Measurements from ENCODE around the gene ST3GAL5. TPM values are rescaled to one million over a fixed set of nuclear protein-coding genes. Genes with fewer than 3 reads are reported as not detected.

The ST3GAL5 gene
- polyA plus RNA-seq, 1 of the 3 experiments (the other 2 are of a cell fraction): 37.6 TPM

DNA sequence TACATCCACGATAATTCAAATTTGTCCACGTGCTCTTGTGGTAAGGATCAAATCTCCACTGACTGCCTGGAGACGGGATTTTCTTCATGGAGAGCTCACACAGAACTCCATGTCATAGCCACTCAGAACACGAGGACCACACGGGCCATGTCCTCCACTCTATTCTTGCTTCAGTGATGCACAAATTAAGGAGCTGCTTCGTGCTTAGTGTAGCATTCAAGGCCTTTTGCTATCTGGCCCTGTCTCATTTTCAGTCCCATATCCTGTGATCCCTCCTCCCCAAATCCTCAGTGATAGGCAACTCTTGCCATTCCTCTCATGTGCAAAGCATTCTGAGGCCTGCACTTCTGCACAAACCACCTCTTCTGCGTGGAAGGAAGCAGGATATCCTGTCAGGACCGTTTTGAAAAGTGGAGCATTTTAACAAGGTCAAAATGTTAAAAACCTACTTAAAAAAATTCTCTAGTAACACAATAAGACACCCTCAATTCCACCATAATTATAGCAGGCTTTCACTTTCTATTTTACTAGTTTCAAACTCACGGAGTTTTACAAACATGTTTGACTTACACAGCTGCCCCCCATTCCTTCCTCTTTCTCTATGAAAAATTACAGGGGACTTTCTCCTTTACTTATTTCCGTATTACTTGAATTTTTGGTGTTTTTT, 35.2 kb downstream of the ST3GAL5 start:
- H4K20me1 ChIP-seq (ENCODE audit: insufficient read depth): no peaks in the 10 kb centered on the region
- POLR2A ChIA-PET: no interaction called here
- H3K4me1 ChIP-seq (ENCODE audit: control insufficient read depth in 1 of 2, insufficient read depth in 2 of 2, low read depth in 1 of 2, low read length in 1 of 2): peaks cover 0 to 26% of the 10 kb centered on the region in 2 experiments; a peak in 2 of 4 replicates
- no peak overlapping the region for H3K4me2 ChIP-seq
- 86% methylated on average over 10 of the region's 10 CpGs for WGBS (ENCODE audit: low lambda C conversion rate)
- no peak overlapping the region for H2AFZ ChIP-seq (ENCODE audit: low read depth)
- peaks cover 23 to 37% of the 10 kb centered on the region in 2 experiments for H3K36me3 ChIP-seq (replicated peaks in 1 of 2; ENCODE audit: control insufficient read depth in 1 of 2, insufficient read depth in 2 of 2, low read length in 1 of 2)
- H3K9ac ChIP-seq: no peak overlapping the region
- 0 out of 2 replicates have a peak, but pooled peaks cover 5% of the 10 kb centered on the region for H3K9me3 ChIP-seq
- no peaks in the 10 kb centered on the region for H3K79me2 ChIP-seq (ENCODE audit: insufficient read depth)
- no peak for DNase-seq
- H3K4me3 ChIP-seq (ENCODE audit: low read depth in 2 of 2, low read length in 1 of 2): no peak overlapping the region
- CTCF ChIA-PET: interaction anchor here (0.6 to 4.4 kb wide), 2 partner anchors 27 to 49 kb away, joined by 3 to 34 read pairs; no protein-coding TSS in a partner anchor
- H3K27ac ChIP-seq (ENCODE audit: low read depth in 2 of 2, low read length in 1 of 2): peak overlapping the region in 1 of 2 experiments; percentile 45; a peak in 2 of 4 replicates
- no peak for TF ChIP-seq ELF1 (IDR thresholded peaks at IDR 0.05)
- no peak for TF ChIP-seq EZH2phosphoT487 (IDR thresholded peaks at IDR 0.05; ENCODE audit: borderline replicate concordance, low read depth)
- no peaks in the 10 kb centered on the region for H3K9me2 ChIP-seq
- H3K27me3 ChIP-seq (ENCODE audit: insufficient read depth): no peaks in the 10 kb centered on the region
- H3F3A ChIP-seq (replicated peaks; ENCODE audit: insufficient read depth): no peaks in the 10 kb centered on the region

DNA sequence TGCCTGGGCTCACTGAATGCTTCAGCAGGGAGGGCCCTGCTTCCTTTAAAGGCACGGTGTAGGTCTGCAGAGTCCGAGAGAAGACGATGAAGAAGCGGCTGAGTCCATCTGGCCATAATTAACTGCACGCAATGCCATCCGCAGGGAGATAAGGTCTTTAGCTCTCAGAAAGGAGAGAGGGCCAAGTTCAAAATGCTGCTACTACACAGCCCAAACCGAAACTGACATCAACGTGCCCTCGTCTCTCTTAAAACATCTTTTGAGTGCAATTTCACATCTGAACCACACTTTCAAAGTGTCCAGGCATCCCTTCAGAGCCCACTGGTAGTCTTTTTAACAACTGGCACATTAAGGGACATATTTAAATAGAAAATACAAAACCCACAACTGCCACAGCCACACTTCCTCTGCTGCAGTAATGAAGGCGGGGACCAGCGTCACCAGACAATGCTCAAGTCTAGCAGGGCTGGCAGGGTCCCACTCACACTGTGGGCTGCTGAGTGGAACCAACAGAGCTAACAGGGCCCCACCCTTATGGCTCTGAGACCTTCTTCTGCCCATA, 35.8 kb downstream of the ST3GAL5 start:
- H3K4me3 ChIP-seq (ENCODE audit: low read depth in 2 of 2, low read length in 1 of 2): no peak overlapping the region
- peaks cover 28 to 39% of the 10 kb centered on the region in 2 experiments for H3K36me3 ChIP-seq (replicated peaks in 1 of 2; ENCODE audit: control insufficient read depth in 1 of 2, insufficient read depth in 2 of 2, low read length in 1 of 2)
- H3K9me2 ChIP-seq: no peaks in the 10 kb centered on the region
- H3K9ac ChIP-seq: no peak overlapping the region
- peak; percentile 50 for DNase-seq
- POLR2A ChIA-PET: no interaction called here
- no peaks in the 10 kb centered on the region for H3F3A ChIP-seq (replicated peaks; ENCODE audit: insufficient read depth)
- 81% methylated on average over 10 of the region's 11 CpGs for WGBS (ENCODE audit: low lambda C conversion rate)
- no peaks in the 10 kb centered on the region for H3K79me2 ChIP-seq (ENCODE audit: insufficient read depth)
- 0 out of 2 replicates have a peak overlapping the region, but pooled peaks have one; percentile 26 for H3K4me2 ChIP-seq
- H4K20me1 ChIP-seq (ENCODE audit: insufficient read depth): no peaks in the 10 kb centered on the region
- CTCF ChIA-PET: interaction anchor here (1.9 to 4.4 kb wide), 2 partner anchors 26 to 226 kb away, joined by 7 to 34 read pairs; no protein-coding TSS in a partner anchor
- peak overlapping the region in 1 of 2 experiments; percentile 45; a peak in 2 of 4 replicates for H3K27ac ChIP-seq (ENCODE audit: low read depth in 2 of 2, low read length in 1 of 2)
- 0 out of 2 replicates have a peak, but pooled peaks cover 5% of the 10 kb centered on the region for H3K9me3 ChIP-seq
- H2AFZ ChIP-seq (ENCODE audit: low read depth): no peak overlapping the region
- no peaks in the 10 kb centered on the region for H3K27me3 ChIP-seq (ENCODE audit: insufficient read depth)
- TF ChIP-seq POLR2AphosphoS5 (IDR thresholded peaks at IDR 0.05; ENCODE audit: low read depth, low read length) (no peak), GATA2 (CRISPR knock-in tag; IDR thresholded peaks at IDR 0.05) (peak; percentile 72)
- H3K4me1 ChIP-seq (ENCODE audit: control insufficient read depth in 1 of 2, insufficient read depth in 2 of 2, low read depth in 1 of 2, low read length in 1 of 2): peaks cover 0 to 26% of the 10 kb centered on the region in 2 experiments; a peak in 2 of 4 replicates

DNA sequence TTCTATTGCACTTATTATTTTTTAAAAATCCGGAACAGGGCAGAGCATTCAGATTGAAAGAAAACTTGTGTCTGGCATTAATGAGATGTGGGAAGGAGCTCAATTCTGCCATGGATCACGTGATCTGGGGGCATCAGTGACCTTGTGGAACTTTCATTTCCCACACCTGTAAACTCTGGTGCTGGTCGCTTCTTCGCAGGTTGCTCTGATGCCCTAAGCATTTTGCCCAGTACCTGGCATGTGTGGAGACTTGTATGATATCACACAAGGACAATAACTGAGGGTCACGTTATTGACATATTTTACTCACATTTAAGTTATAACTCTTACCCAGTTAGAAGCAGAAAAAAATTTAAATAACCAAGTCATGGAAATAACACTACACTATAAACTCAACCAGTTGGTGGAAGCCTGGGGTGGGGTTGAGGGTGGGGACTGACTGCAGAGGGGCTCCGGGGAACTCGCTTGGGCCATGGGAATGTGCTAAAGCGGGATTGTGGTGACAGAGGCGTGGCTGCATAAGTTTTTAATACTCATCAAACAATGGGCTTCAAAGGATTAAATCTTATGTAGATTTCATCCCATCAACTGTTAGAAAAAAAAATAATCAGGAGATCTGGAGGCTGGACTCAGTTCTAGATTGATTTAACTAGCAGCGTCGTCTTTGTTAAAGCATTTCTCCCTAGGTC, 36.5 kb downstream of the ST3GAL5 start:
- Histone ChIP-seq H3K27ac (ENCODE audit: low read depth in 2 of 2, low read length in 1 of 2) (peak overlapping the region in 1 of 2 experiments; percentile 45; a peak in 2 of 4 replicates), H4K20me1 (ENCODE audit: insufficient read depth) (no peaks in the 10 kb centered on the region), H3K9me3 (0 out of 2 replicates have a peak, but pooled peaks cover 5% of the 10 kb centered on the region), H2AFZ (ENCODE audit: low read depth) (no peak overlapping the region), H3K27me3 (ENCODE audit: insufficient read depth) (no peaks in the 10 kb centered on the region), H3K9ac (no peak overlapping the region), H3F3A (replicated peaks; ENCODE audit: insufficient read depth) (no peaks in the 10 kb centered on the region), H3K79me2 (ENCODE audit: insufficient read depth) (no peaks in the 10 kb centered on the region), H3K4me2 (no peak overlapping the region), H3K36me3 (replicated peaks in 1 of 2; ENCODE audit: control insufficient read depth in 1 of 2, insufficient read depth in 2 of 2, low read length in 1 of 2) (peaks cover 33 to 39% of the 10 kb centered on the region in 2 experiments), H3K4me1 (ENCODE audit: control insufficient read depth in 1 of 2, insufficient read depth in 2 of 2, low read depth in 1 of 2, low read length in 1 of 2) (peaks cover 0 to 26% of the 10 kb centered on the region in 2 experiments; a peak in 2 of 4 replicates), H3K9me2 (no peaks in the 10 kb centered on the region), H3K4me3 (ENCODE audit: low read depth in 2 of 2, low read length in 1 of 2) (no peak overlapping the region)
- POLR2A ChIA-PET: no interaction called here
- 98% methylated on average over 11 of the region's 11 CpGs for WGBS (ENCODE audit: low lambda C conversion rate)
- TF ChIP-seq TAF1 (IDR thresholded peaks at IDR 0.05; ENCODE audit: borderline replicate concordance, low read depth, low read length) (no peak), RCOR1 (IDR thresholded peaks at IDR 0.05; ENCODE audit: low read length) (no peak), RXRA (IDR thresholded peaks at IDR 0.05; ENCODE audit: borderline replicate concordance, low read depth) (no peak), GABPA (IDR thresholded peaks at IDR 0.05; ENCODE audit: low read depth) (no peak), SMC3 (IDR thresholded peaks at IDR 0.05; ENCODE audit: low read depth, low read length) (no peak)
- TF ChIP-seq, protein P1, sequence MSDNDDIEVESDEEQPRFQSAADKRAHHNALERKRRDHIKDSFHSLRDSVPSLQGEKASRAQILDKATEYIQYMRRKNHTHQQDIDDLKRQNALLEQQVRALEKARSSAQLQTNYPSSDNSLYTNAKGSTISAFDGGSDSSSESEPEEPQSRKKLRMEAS (IDR thresholded peaks at IDR 0.05; ENCODE audit: low read depth): no peak
- TF ChIP-seq, protein P2, sequence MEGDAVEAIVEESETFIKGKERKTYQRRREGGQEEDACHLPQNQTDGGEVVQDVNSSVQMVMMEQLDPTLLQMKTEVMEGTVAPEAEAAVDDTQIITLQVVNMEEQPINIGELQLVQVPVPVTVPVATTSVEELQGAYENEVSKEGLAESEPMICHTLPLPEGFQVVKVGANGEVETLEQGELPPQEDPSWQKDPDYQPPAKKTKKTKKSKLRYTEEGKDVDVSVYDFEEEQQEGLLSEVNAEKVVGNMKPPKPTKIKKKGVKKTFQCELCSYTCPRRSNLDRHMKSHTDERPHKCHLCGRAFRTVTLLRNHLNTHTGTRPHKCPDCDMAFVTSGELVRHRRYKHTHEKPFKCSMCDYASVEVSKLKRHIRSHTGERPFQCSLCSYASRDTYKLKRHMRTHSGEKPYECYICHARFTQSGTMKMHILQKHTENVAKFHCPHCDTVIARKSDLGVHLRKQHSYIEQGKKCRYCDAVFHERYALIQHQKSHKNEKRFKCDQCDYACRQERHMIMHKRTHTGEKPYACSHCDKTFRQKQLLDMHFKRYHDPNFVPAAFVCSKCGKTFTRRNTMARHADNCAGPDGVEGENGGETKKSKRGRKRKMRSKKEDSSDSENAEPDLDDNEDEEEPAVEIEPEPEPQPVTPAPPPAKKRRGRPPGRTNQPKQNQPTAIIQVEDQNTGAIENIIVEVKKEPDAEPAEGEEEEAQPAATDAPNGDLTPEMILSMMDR (IDR thresholded peaks at IDR 0.05): no peak
- TF ChIP-seq, protein P3, sequence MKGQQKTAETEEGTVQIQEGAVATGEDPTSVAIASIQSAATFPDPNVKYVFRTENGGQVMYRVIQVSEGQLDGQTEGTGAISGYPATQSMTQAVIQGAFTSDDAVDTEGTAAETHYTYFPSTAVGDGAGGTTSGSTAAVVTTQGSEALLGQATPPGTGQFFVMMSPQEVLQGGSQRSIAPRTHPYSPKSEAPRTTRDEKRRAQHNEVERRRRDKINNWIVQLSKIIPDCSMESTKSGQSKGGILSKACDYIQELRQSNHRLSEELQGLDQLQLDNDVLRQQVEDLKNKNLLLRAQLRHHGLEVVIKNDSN (IDR thresholded peaks at IDR 0.05; ENCODE audit: borderline replicate concordance, low read depth): no peak
- CTCF ChIA-PET: interaction anchor here (1.8 to 4.4 kb wide), 3 partner anchors 25 to 227 kb away, joined by 7 to 34 read pairs (median 9); partner anchors contain the start of gene ST3GAL5
- DNase-seq: no peak
